Fibroblast of the aortic adventitia (primary cell): ENCODE measurements around the gene CAMK4. TPM values are rescaled to one million over a fixed set of nuclear protein-coding genes. Genes with fewer than 3 reads are reported as not detected.

ENCODE experiments used
- DNase-seq: peaks from one replicate; pipeline ENCODE4 v3.0.0-alpha.2; 2010; ENCODE audit warnings: low read depth
- H3K4me3 ChIP-seq: 2 replicates; pipeline ENCODE4 v1.5.1; 2011; ENCODE audit warnings: low read depth, mild to moderate bottlenecking, control low read depth, low read length, moderate library complexity
- total RNA-seq: library from RNA; depleted of rRNA; stranded (reverse); fragments of >200 nt; gene quantifications from 2 replicates; pipeline ENCODE4 v1.2.3, GENCODE V29; 2012; ENCODE audit warnings: low replicate concordance
- TF ChIP-seq, protein P1 (sequence below): IDR thresholded peaks from 2 replicates; pipeline ENCODE4 v1.5.1; 2011; ENCODE audit warnings: mild to moderate bottlenecking, low read length, control low read depth, inconsistent platforms; ENCODE audit not compliant: insufficient read depth

Gene CAMK4
- total RNA-seq, 1 donor: 5.4 TPM

DNA sequence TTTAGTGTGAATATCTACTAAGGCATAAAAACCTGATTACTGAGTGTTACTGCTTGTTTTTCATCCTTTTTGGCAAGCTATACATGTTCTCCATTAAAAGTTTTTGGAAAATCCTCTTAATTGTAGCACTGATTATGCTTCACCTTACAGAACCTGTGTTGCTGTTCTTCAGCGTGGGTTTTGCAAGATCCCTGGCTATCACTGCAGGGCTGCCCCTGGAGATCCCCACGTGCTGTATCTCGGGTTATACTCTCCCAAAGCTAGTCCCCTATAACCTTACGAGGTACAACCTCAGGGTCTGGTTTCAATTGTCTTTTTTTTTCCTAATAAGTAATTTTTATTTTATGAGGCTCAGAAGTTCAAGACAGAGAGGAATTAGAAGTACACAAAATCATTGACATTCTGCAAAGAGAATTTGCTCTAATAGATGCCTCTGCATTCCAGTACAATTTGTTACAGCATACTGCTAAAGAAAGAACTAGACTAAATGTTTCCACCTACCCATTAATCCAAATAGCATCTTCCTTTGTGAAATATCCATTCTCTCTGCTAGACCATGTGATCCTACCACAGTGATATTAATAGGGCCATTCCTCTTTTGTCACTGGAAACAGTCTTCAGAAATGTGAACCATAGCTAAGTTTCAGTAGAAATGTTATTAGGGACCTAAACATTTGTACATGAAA lies 25.8 kb upstream of the CAMK4 start:
- H3K4me3 ChIP-seq: no peak overlapping the region
- TF ChIP-seq, protein P1, sequence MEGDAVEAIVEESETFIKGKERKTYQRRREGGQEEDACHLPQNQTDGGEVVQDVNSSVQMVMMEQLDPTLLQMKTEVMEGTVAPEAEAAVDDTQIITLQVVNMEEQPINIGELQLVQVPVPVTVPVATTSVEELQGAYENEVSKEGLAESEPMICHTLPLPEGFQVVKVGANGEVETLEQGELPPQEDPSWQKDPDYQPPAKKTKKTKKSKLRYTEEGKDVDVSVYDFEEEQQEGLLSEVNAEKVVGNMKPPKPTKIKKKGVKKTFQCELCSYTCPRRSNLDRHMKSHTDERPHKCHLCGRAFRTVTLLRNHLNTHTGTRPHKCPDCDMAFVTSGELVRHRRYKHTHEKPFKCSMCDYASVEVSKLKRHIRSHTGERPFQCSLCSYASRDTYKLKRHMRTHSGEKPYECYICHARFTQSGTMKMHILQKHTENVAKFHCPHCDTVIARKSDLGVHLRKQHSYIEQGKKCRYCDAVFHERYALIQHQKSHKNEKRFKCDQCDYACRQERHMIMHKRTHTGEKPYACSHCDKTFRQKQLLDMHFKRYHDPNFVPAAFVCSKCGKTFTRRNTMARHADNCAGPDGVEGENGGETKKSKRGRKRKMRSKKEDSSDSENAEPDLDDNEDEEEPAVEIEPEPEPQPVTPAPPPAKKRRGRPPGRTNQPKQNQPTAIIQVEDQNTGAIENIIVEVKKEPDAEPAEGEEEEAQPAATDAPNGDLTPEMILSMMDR: no peak
- no peak for DNase-seq

DNA sequence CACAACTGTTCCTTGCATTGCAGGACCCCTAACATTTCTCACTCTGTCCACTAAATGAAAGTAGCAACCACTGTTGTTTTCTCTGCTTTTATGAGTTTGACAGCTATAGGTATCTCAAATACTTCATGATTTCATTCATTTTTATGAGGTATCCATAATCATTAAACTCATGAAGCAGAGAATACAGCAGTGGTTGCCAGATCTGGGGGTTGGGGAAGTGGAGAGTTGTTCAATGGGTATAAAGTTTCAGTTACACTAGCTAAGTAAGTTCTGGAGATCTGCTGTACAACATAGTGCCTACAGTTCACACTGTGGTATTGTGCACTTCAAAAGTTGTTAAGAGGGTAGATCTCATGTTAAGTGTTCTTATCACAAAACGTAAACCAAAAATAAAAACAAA lies 23.4 kb upstream of the CAMK4 start:
- H3K4me3 ChIP-seq: no peak overlapping the region
- TF ChIP-seq, protein P1: no peak
- no peak for DNase-seq

DNA sequence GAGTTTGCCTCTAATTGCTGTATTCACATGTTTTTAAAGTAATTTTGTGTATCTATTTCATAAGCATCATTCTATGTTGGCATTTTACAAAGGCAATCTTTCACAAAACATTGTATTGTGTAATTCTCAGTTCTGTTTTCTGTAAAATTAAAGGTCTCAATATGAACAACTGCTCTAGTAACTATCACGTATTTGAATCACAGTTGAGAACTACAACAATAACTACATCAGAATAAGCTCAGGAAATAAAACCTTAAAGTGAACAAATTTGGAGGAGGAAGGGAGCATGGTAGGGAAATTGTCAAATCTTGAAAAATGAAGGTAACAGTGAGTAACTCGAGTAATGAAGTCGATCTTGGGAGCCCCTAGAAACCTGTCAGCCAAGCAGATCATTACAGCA lies 22.5 kb upstream of the CAMK4 start:
- no peak overlapping the region for H3K4me3 ChIP-seq
- TF ChIP-seq, protein P1: no peak
- no peak for DNase-seq

DNA sequence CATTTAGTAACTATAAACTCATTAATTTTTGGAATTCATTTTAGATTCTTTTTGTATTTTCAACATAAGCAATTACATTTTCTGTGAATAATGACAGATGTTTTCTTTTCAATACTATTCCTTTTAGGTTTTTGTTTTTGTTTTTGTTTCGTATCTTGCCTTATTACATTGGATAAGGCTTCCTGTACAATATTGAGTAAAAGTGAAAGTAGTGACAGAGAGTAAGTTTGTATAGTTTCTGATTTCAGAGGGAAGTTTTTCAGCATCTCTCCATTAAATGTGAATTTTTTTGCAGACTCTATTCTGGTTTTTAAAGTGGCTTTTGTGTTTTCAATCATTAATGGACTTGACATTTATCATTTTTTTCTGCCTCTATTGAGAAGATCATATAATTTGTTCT lies 12.8 kb upstream of the CAMK4 start:
- no peak overlapping the region for H3K4me3 ChIP-seq
- DNase-seq: no peak
- TF ChIP-seq, protein P1: no peak

DNA sequence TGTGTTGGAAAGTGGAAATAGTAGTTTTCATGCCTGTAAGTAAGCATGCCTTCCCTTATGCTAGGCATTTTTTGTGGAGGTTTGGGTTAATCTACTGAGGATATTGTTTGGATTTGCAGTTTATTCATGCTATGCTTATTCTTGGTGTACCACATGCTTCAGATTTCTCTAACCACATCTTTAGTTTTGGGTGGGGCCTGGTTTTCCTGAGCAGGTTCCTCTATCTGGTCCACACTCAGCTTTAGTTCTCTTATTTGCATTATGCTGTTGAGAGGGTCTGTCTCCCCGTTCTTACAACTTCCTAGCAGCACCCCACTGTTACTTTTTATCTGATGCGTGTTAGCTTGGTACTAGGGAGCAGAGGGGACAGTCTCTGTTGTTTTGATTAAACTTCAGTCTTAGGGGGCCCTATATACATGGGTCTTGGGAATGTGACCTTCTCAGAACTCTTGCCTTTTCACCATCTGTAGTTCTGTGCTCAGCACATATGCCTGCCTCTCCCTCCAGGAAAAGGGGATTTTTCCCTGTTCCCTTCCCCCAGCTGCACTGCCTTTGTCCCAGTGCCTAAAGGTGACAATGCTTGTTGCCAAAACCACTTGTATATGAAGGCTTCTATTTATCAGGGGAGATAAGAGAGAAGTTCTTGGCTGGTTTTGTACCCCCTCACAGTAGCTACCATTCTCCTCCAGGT lies 10.0 kb upstream of the CAMK4 start:
- TF ChIP-seq, protein P1: no peak
- DNase-seq: no peak
- no peak overlapping the region for H3K4me3 ChIP-seq

DNA sequence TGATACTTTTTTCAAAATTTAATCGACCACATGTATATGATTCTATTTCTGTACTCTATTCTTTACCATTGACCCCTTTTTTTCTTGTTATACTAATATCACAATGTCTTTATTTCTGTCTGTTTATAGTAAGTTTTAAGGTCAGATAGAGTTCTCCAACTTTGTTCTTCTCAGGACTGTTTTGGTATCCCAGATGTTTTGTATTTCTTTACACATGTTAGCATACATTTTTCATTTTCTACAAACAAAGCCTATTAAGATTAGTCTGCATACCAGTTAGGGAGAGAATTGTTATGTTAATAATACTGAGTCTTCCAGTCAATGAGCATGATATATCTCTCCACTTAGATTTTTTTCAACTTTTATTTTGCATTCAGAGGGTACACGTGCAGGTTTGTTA lies 8.2 kb upstream of the CAMK4 start:
- no peak overlapping the region for H3K4me3 ChIP-seq
- DNase-seq: no peak
- TF ChIP-seq, protein P1: no peak
